ENCODE results near the gene FOXN3.

DNA sequence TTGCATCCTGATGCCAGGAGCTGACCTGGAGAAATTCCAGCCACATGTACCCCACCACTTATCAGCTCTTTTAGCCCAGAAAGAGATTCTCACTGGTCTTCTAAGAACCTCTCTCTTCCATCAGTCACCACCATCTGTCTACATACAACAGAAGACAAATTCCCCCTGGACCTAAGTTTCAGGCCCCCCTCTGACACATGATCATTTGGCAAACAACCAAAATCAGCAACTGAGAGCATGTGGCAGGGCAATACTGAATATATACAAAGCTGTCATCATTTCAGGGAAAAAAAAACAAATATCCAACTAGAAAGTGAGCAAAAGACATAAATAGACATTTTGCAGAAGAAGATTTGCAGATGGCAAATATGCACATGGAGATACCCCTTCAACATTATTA, 180.2 kb downstream of the FOXN3 start:
- TF ChIP-seq, protein P1, sequence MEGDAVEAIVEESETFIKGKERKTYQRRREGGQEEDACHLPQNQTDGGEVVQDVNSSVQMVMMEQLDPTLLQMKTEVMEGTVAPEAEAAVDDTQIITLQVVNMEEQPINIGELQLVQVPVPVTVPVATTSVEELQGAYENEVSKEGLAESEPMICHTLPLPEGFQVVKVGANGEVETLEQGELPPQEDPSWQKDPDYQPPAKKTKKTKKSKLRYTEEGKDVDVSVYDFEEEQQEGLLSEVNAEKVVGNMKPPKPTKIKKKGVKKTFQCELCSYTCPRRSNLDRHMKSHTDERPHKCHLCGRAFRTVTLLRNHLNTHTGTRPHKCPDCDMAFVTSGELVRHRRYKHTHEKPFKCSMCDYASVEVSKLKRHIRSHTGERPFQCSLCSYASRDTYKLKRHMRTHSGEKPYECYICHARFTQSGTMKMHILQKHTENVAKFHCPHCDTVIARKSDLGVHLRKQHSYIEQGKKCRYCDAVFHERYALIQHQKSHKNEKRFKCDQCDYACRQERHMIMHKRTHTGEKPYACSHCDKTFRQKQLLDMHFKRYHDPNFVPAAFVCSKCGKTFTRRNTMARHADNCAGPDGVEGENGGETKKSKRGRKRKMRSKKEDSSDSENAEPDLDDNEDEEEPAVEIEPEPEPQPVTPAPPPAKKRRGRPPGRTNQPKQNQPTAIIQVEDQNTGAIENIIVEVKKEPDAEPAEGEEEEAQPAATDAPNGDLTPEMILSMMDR (IDR thresholded peaks at IDR 0.05): no peak
- TF ChIP-seq POLR2AphosphoS5 (IDR thresholded peaks at IDR 0.05; ENCODE audit: low read depth, low read length) (no peak), SIN3A (IDR thresholded peaks at IDR 0.05; ENCODE audit: borderline replicate concordance, insufficient read depth, low read depth, low read length) (no peak)
- TF ChIP-seq, protein P2, sequence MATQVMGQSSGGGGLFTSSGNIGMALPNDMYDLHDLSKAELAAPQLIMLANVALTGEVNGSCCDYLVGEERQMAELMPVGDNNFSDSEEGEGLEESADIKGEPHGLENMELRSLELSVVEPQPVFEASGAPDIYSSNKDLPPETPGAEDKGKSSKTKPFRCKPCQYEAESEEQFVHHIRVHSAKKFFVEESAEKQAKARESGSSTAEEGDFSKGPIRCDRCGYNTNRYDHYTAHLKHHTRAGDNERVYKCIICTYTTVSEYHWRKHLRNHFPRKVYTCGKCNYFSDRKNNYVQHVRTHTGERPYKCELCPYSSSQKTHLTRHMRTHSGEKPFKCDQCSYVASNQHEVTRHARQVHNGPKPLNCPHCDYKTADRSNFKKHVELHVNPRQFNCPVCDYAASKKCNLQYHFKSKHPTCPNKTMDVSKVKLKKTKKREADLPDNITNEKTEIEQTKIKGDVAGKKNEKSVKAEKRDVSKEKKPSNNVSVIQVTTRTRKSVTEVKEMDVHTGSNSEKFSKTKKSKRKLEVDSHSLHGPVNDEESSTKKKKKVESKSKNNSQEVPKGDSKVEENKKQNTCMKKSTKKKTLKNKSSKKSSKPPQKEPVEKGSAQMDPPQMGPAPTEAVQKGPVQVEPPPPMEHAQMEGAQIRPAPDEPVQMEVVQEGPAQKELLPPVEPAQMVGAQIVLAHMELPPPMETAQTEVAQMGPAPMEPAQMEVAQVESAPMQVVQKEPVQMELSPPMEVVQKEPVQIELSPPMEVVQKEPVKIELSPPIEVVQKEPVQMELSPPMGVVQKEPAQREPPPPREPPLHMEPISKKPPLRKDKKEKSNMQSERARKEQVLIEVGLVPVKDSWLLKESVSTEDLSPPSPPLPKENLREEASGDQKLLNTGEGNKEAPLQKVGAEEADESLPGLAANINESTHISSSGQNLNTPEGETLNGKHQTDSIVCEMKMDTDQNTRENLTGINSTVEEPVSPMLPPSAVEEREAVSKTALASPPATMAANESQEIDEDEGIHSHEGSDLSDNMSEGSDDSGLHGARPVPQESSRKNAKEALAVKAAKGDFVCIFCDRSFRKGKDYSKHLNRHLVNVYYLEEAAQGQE (IDR thresholded peaks at IDR 0.05; ENCODE audit: insufficient read depth in 1 of 2, low read depth in 2 of 2, low read length in 1 of 2): no peak
